ENCODE results near the gene FBXW5. TPM values are rescaled to one million over a fixed set of nuclear protein-coding genes. Genes with fewer than 3 reads are reported as not detected.

The FBXW5 gene
- total RNA-seq, 1 experiment from 2014 or later, result 66.8 TPM

DNA sequence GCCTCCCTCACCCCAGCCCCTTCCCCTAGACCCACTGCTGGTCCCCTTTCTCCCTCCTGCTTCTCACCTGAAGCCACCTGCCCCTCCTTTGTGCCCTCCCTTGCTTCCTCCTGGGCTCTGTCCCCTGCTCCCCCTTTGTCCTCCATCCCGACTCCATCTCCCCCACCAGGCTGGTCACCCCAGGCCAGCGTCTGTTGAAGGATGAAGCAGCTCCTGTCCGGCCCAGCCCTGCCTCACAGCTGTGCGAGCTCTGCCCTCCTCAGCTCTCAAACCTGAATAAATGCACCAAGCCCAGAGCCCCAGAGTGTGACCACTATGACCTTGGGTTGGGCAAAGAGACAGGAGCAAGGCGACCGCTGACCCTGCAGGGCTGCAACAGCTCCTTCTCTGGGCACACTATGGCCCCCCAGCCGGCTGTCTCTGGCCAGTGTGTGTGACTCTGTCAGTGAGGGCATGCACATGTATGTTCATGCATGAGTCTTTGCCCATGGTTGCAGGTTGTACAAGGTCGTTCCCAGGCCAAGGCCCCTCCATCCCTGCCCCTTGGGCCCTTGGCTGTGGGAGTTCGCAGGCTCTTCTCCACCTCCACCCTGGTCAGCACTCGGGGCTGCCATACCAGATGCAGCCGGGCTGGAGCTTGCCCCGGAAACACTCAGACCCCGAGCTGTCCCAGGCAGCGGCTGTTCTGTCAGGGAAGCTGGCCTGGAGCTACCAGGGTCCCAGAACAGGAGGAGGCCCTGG is 10.8 kb upstream of the FBXW5 start:
- no peaks in the 10 kb centered on the region; the same call in 1 of the 2 replicates for H3K36me3 ChIP-seq (ENCODE audit: control insufficient read depth, insufficient read depth, low read length)
- Mint-ChIP-seq H3K4me3 (ENCODE audit: unreplicated experiment) (no peak overlapping the region), H3K4me1 (ENCODE audit: low read depth, unreplicated experiment) (no peaks in the 10 kb centered on the region), H3K9me3 (ENCODE audit: unreplicated experiment) (peaks cover 12% of the 10 kb centered on the region), H3K36me3 (ENCODE audit: insufficient read depth, unreplicated experiment) (peaks cover 1% of the 10 kb centered on the region), H3K27me3 (ENCODE audit: insufficient read depth, unreplicated experiment) (no peaks in the 10 kb centered on the region), H3K27ac (ENCODE audit: unreplicated experiment) (no peak overlapping the region)
- POLR2A ChIA-PET, result no interaction called here
- peaks cover 7% of the 10 kb centered on the region for H3K4me1 ChIP-seq
- CTCF ChIA-PET, result interaction anchor here (0.7 kb wide), 2 partner anchors 10 to 137 kb away, joined by 3 to 12 read pairs; no protein-coding TSS in a partner anchor
- no TSS peak for BruUV-seq (replicated peaks)
- TF ChIP-seq, protein P1, sequence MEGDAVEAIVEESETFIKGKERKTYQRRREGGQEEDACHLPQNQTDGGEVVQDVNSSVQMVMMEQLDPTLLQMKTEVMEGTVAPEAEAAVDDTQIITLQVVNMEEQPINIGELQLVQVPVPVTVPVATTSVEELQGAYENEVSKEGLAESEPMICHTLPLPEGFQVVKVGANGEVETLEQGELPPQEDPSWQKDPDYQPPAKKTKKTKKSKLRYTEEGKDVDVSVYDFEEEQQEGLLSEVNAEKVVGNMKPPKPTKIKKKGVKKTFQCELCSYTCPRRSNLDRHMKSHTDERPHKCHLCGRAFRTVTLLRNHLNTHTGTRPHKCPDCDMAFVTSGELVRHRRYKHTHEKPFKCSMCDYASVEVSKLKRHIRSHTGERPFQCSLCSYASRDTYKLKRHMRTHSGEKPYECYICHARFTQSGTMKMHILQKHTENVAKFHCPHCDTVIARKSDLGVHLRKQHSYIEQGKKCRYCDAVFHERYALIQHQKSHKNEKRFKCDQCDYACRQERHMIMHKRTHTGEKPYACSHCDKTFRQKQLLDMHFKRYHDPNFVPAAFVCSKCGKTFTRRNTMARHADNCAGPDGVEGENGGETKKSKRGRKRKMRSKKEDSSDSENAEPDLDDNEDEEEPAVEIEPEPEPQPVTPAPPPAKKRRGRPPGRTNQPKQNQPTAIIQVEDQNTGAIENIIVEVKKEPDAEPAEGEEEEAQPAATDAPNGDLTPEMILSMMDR (IDR thresholded peaks at IDR 0.05; ENCODE audit: insufficient read depth in 1 of 2, low read depth in 1 of 2, low read length in 1 of 2, severe bottlenecking in 1 of 2, unreplicated experiment in 1 of 2), result no peak
- H3K4me3 ChIP-seq (ENCODE audit: low read depth, low read length), result no peak overlapping the region
- intact Hi-C loops (cut with micrococcal nuclease; ENCODE audit: unreplicated experiment), result no loop called here
- no peaks in the 10 kb centered on the region for H3K27me3 ChIP-seq (replicated peaks; ENCODE audit: control insufficient read depth, insufficient read depth, low read length)
- DNase-seq, result no peak
- no peaks in the 10 kb centered on the region for H3K9me3 ChIP-seq

DNA sequence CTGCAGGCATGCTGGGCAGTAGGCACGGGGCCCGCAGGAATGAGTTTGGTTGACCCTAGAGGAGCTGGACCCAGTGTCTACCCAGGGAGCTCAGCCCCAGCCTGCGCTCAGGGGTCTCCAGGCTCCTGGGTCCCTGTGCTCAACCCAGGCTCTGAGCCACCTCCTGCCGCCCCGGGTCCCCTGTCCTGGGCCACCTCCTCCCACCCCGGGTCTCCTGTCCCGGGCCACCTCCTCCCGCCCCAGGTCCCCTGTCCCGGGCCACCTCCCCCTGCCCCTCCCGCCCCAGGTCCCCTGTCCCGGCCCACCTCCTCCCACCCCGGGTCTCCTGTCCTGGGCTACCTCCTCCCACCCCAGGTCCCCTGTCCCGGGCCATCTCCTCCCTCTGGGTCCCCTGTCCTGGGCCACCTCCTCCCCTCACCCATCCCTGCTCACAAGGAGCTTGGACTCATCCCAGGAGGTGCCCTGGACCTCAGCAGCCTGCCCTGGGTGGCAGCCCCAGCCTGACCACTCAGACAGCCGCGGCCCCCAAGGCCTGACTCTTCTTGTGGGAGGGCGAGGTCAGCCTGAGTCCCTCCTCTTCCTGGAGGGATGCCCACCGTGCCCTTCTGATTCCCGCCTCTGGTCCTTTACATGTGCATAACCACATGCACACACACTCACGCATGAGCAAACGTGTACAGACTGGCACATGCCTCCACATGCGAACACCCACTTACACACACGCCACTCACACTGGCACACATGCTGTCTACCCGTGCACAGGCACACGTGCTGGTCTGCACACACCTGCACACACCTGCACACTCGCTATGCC is 9.9 kb upstream of the FBXW5 start:
- ChIA-PET POLR2A (no interaction called here), CTCF (interaction anchor here (0.7 kb wide), 1 partner anchor 138 kb away, joined by 12 read pairs; no protein-coding TSS in a partner anchor)
- no peaks in the 10 kb centered on the region for H3K27me3 ChIP-seq (replicated peaks; ENCODE audit: control insufficient read depth, insufficient read depth, low read length)
- H3K4me3 ChIP-seq (ENCODE audit: low read depth, low read length), result no peak overlapping the region
- no peak overlapping the region for H3K4me3 Mint-ChIP-seq (ENCODE audit: unreplicated experiment)
- H3K9me3 ChIP-seq, result no peaks in the 10 kb centered on the region
- H3K36me3 Mint-ChIP-seq (ENCODE audit: insufficient read depth, unreplicated experiment), result peaks cover 8% of the 10 kb centered on the region
- peaks cover 12% of the 10 kb centered on the region for H3K9me3 Mint-ChIP-seq (ENCODE audit: unreplicated experiment)
- no peaks in the 10 kb centered on the region for H3K4me1 Mint-ChIP-seq (ENCODE audit: low read depth, unreplicated experiment)
- intact Hi-C loops (cut with micrococcal nuclease; ENCODE audit: unreplicated experiment), result no loop called here
- H3K27ac Mint-ChIP-seq (ENCODE audit: unreplicated experiment), result no peak overlapping the region
- H3K27me3 Mint-ChIP-seq (ENCODE audit: insufficient read depth, unreplicated experiment), result no peaks in the 10 kb centered on the region
- H3K36me3 ChIP-seq (ENCODE audit: control insufficient read depth, insufficient read depth, low read length), result no peaks in the 10 kb centered on the region; the same call in 1 of the 2 replicates
- H3K4me1 ChIP-seq, result peaks cover 9% of the 10 kb centered on the region
- BruUV-seq (replicated peaks), result no TSS peak
- DNase-seq, result no peak
- TF ChIP-seq, protein P1 (IDR thresholded peaks at IDR 0.05; ENCODE audit: insufficient read depth in 1 of 2, low read depth in 1 of 2, low read length in 1 of 2, severe bottlenecking in 1 of 2, unreplicated experiment in 1 of 2), result no peak

GRCh38 chr9:136953771-136954269 is 9.3 kb upstream of the FBXW5 start:
- Histone ChIP-seq H3K9me3 (no peaks in the 10 kb centered on the region), H3K4me3 (ENCODE audit: low read depth, low read length) (no peak overlapping the region), H3K4me1 (peaks cover 12% of the 10 kb centered on the region), H3K36me3 (ENCODE audit: control insufficient read depth, insufficient read depth, low read length) (no peaks in the 10 kb centered on the region; the same call in 1 of the 2 replicates), H3K27me3 (replicated peaks; ENCODE audit: control insufficient read depth, insufficient read depth, low read length) (no peaks in the 10 kb centered on the region)
- H3K27me3 Mint-ChIP-seq (ENCODE audit: insufficient read depth, unreplicated experiment), result no peaks in the 10 kb centered on the region
- peaks cover 12% of the 10 kb centered on the region for H3K36me3 Mint-ChIP-seq (ENCODE audit: insufficient read depth, unreplicated experiment)
- POLR2A ChIA-PET, result no interaction called here
- no TSS peak for BruUV-seq (replicated peaks)
- H3K9me3 Mint-ChIP-seq (ENCODE audit: unreplicated experiment), result peaks cover 12% of the 10 kb centered on the region
- no peak overlapping the region for H3K4me3 Mint-ChIP-seq (ENCODE audit: unreplicated experiment)
- no peaks in the 10 kb centered on the region for H3K4me1 Mint-ChIP-seq (ENCODE audit: low read depth, unreplicated experiment)
- intact Hi-C loops (cut with micrococcal nuclease; ENCODE audit: unreplicated experiment), result no loop called here
- DNase-seq, result no peak
- CTCF ChIA-PET, result no interaction called here
- TF ChIP-seq, protein P1 (IDR thresholded peaks at IDR 0.05; ENCODE audit: insufficient read depth in 1 of 2, low read depth in 1 of 2, low read length in 1 of 2, severe bottlenecking in 1 of 2, unreplicated experiment in 1 of 2), result no peak
- H3K27ac Mint-ChIP-seq (ENCODE audit: unreplicated experiment), result no peak overlapping the region

Data from Caco-2 (cell line).